K562 (cell line): Measurements from ENCODE around the gene TEX51.

Experiments
- FOSL1 ChIP-seq: fragments of 200-800 bp; sonication (Bioruptor generic); conservative IDR thresholded peaks from 2 replicates; pipeline ENCODE4 v1.6.1; 2016; ENCODE audit warnings: missing genetic modification characterization, missing compliant biosample characterization
- HNRNPUL1 ChIP-seq: fragments of 200-400 bp; formaldehyde crosslinking; IDR thresholded peaks from 2 replicates; pipeline ENCODE4 v1.6.1; 2017; ENCODE audit warnings: low read length
- KLF1 ChIP-seq: fragments of 450-650 bp; IDR thresholded peaks from 2 replicates; pipeline ENCODE4 v1.6.1; 2016; ENCODE audit warnings: missing genetic modification characterization, missing compliant biosample characterization
- MIER1 ChIP-seq: fragments of 450-650 bp; IDR thresholded peaks from 2 replicates; pipeline ENCODE4 v1.6.1; 2016; ENCODE audit warnings: antibody characterized with exemption, mild to moderate bottlenecking, low read depth
- MYNN ChIP-seq, 2 experiments: sonication (generic); formaldehyde crosslinking in 1 of 2; IDR thresholded peaks; 2 replicates each; pipeline versions ENCODE4 v1.5.0 to v1.6.1; 2016 to 2020; ENCODE audit warnings: antibody characterized with exemption in 1 of 2, missing genetic modification reagents in 1 of 2
- SIN3A ChIP-seq, 2 experiments: fragments of 150-350 bp in 1 of 2; IDR thresholded peaks; 2 replicates each; pipeline ENCODE4 v1.6.1; 2011 to 2016; ENCODE audit warnings: borderline replicate concordance in 2 of 2, low read depth in 2 of 2, low read length in 2 of 2, mild to moderate bottlenecking in 2 of 2, moderate library complexity in 2 of 2; ENCODE audit not compliant: control insufficient read depth in 1 of 2
- SRF ChIP-seq, 2 experiments: fragments of 250-450, 450-650 bp in 1 of 2; sonication (Bioruptor Pico) in 1 of 2; sonication (generic) in 1 of 2; formaldehyde crosslinking; IDR thresholded peaks; 2 replicates each; pipeline versions ENCODE4 v1.5.0 to v1.5.1; 2020 to 2022; ENCODE audit warnings: mild to moderate bottlenecking in 1 of 2, missing genetic modification reagents in 1 of 2
- ZNF232 ChIP-seq: sonication (generic); formaldehyde crosslinking; IDR thresholded peaks from 2 replicates; pipeline ENCODE4 v1.8.0; 2022; ENCODE audit warnings: mild to moderate bottlenecking, missing genetic modification reagents
- TF ChIP-seq, protein P1 (sequence below): sonication (generic); formaldehyde crosslinking; IDR thresholded peaks from 2 replicates; pipeline ENCODE4 v1.9.0; 2022; ENCODE audit warnings: mild to moderate bottlenecking, missing genetic modification reagents
- TF ChIP-seq, protein P2 (sequence below), 2 experiments: fragments of 450-650 bp; formaldehyde crosslinking in 1 of 2; IDR thresholded peaks; 2 replicates each; pipeline versions ENCODE4 v1.4.0 to v1.6.1; 2014 to 2020; ENCODE audit warnings: mild to moderate bottlenecking in 2 of 2, borderline replicate concordance in 1 of 2, low read depth in 1 of 2
- TF ChIP-seq, protein P3 (sequence below): fragments of 450-650 bp; IDR thresholded peaks from 2 replicates; pipeline ENCODE4 v1.7.1; 2018; ENCODE audit warnings: mild to moderate bottlenecking, low read depth; ENCODE audit not compliant: partially characterized antibody
- TF ChIP-seq, protein P4 (sequence below): fragments of 200-800 bp; sonication (Bioruptor generic); IDR thresholded peaks from 2 replicates; pipeline ENCODE4 v1.6.1; 2016; ENCODE audit warnings: missing genetic modification characterization, missing compliant biosample characterization

DNA sequence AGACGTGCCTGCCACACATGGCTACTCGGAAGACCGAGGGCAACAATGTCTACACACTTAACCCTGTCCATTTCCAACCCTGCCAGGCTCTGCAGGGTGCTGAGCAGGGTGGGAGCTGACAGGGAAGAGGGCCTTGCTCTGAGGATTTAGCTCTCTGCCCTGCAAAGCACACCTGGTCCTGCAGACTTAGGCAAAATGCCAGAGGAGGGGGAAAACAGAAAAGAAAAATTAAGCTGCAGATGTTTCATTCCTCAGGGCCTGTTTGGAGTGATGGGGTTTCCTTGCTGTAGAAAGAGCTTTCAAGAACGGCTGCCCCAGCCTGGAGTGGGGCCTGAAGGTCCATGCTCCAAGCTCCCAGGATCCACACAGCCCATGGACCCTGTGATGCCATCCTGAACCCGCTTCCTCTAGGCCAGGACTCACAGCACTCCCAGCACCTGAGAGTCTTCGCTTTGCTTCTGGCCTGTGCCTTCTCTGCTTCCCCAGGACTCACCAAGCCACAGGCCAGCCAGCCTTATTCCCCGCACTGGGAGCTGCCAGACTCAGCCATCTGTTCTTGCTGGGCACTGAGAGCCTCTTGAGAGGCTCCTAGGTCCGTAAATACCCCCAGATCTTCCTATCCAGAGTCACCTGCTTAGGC, 9.1 kb upstream of the TEX51 start:
- TF ChIP-seq SRF (CRISPR knock-in tag; IDR thresholded peaks at IDR 0.05) (no peak), MIER1 (no peak), MYNN (IDR thresholded peaks at IDR 0.05) (no peak), MYNN (CRISPR knock-in tag; IDR thresholded peaks at IDR 0.05) (no peak), KLF1 (tag) (no peak), SIN3A (IDR thresholded peaks at IDR 0.05; ENCODE audit: borderline replicate concordance in 2 of 2, control insufficient read depth in 1 of 2, low read depth in 2 of 2, low read length in 2 of 2) (no peak), FOSL1 (tag) (no peak), ZNF232 (CRISPR knock-in tag) (no peak), HNRNPUL1 (no peak)
- TF ChIP-seq, protein P1, sequence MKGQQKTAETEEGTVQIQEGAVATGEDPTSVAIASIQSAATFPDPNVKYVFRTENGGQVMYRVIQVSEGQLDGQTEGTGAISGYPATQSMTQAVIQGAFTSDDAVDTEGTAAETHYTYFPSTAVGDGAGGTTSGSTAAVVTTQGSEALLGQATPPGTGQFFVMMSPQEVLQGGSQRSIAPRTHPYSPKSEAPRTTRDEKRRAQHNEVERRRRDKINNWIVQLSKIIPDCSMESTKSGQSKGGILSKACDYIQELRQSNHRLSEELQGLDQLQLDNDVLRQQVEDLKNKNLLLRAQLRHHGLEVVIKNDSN (CRISPR knock-in tag): no peak
- TF ChIP-seq, protein P2, sequence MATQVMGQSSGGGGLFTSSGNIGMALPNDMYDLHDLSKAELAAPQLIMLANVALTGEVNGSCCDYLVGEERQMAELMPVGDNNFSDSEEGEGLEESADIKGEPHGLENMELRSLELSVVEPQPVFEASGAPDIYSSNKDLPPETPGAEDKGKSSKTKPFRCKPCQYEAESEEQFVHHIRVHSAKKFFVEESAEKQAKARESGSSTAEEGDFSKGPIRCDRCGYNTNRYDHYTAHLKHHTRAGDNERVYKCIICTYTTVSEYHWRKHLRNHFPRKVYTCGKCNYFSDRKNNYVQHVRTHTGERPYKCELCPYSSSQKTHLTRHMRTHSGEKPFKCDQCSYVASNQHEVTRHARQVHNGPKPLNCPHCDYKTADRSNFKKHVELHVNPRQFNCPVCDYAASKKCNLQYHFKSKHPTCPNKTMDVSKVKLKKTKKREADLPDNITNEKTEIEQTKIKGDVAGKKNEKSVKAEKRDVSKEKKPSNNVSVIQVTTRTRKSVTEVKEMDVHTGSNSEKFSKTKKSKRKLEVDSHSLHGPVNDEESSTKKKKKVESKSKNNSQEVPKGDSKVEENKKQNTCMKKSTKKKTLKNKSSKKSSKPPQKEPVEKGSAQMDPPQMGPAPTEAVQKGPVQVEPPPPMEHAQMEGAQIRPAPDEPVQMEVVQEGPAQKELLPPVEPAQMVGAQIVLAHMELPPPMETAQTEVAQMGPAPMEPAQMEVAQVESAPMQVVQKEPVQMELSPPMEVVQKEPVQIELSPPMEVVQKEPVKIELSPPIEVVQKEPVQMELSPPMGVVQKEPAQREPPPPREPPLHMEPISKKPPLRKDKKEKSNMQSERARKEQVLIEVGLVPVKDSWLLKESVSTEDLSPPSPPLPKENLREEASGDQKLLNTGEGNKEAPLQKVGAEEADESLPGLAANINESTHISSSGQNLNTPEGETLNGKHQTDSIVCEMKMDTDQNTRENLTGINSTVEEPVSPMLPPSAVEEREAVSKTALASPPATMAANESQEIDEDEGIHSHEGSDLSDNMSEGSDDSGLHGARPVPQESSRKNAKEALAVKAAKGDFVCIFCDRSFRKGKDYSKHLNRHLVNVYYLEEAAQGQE (IDR thresholded peaks at IDR 0.05; ENCODE audit: borderline replicate concordance): no peak
- TF ChIP-seq, protein P2 (CRISPR knock-in tag; IDR thresholded peaks at IDR 0.05; ENCODE audit: low read depth): no peak
- TF ChIP-seq, protein P3, sequence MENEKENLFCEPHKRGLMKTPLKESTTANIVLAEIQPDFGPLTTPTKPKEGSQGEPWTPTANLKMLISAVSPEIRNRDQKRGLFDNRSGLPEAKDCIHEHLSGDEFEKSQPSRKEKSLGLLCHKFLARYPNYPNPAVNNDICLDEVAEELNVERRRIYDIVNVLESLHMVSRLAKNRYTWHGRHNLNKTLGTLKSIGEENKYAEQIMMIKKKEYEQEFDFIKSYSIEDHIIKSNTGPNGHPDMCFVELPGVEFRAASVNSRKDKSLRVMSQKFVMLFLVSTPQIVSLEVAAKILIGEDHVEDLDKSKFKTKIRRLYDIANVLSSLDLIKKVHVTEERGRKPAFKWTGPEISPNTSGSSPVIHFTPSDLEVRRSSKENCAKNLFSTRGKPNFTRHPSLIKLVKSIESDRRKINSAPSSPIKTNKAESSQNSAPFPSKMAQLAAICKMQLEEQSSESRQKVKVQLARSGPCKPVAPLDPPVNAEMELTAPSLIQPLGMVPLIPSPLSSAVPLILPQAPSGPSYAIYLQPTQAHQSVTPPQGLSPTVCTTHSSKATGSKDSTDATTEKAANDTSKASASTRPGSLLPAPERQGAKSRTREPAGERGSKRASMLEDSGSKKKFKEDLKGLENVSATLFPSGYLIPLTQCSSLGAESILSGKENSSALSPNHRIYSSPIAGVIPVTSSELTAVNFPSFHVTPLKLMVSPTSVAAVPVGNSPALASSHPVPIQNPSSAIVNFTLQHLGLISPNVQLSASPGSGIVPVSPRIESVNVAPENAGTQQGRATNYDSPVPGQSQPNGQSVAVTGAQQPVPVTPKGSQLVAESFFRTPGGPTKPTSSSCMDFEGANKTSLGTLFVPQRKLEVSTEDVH: no peak
- TF ChIP-seq, protein P4, sequence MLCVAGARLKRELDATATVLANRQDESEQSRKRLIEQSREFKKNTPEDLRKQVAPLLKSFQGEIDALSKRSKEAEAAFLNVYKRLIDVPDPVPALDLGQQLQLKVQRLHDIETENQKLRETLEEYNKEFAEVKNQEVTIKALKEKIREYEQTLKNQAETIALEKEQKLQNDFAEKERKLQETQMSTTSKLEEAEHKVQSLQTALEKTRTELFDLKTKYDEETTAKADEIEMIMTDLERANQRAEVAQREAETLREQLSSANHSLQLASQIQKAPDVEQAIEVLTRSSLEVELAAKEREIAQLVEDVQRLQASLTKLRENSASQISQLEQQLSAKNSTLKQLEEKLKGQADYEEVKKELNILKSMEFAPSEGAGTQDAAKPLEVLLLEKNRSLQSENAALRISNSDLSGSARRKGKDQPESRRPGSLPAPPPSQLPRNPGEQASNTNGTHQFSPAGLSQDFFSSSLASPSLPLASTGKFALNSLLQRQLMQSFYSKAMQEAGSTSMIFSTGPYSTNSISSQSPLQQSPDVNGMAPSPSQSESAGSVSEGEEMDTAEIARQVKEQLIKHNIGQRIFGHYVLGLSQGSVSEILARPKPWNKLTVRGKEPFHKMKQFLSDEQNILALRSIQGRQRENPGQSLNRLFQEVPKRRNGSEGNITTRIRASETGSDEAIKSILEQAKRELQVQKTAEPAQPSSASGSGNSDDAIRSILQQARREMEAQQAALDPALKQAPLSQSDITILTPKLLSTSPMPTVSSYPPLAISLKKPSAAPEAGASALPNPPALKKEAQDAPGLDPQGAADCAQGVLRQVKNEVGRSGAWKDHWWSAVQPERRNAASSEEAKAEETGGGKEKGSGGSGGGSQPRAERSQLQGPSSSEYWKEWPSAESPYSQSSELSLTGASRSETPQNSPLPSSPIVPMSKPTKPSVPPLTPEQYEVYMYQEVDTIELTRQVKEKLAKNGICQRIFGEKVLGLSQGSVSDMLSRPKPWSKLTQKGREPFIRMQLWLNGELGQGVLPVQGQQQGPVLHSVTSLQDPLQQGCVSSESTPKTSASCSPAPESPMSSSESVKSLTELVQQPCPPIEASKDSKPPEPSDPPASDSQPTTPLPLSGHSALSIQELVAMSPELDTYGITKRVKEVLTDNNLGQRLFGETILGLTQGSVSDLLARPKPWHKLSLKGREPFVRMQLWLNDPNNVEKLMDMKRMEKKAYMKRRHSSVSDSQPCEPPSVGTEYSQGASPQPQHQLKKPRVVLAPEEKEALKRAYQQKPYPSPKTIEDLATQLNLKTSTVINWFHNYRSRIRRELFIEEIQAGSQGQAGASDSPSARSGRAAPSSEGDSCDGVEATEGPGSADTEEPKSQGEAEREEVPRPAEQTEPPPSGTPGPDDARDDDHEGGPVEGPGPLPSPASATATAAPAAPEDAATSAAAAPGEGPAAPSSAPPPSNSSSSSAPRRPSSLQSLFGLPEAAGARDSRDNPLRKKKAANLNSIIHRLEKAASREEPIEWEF: no peak
